ENCODE measurements around the gene PRKG1. TPM values are rescaled to one million over a fixed set of nuclear protein-coding genes. Genes with fewer than 3 reads are reported as not detected.

Gene PRKG1
- total and polyA plus RNA-seq, 2 donors (not counting 1 experiment from before 2014, with no cell fraction given): not detected

- Mint-ChIP-seq H3K4me3 (no peak overlapping the region), H3K9me3 (ENCODE audit: insufficient read depth) (no peaks in the 10 kb centered on the region), H3K27me3 (no peaks in the 10 kb centered on the region), H3K27ac (no peak overlapping the region), H3K4me1 (peaks cover 2% of the 10 kb centered on the region)
- Histone ChIP-seq H3K36me3 (replicated peaks in 1 of 2; ENCODE audit: control extremely low read depth in 1 of 2, control insufficient read depth in 1 of 2, extremely low read depth in 1 of 2, insufficient read depth in 2 of 2, low read length in 1 of 2) (no peaks in the 10 kb centered on the region), H3K79me2 (ENCODE audit: control insufficient read depth, insufficient read depth, low read length) (no peaks in the 10 kb centered on the region), H3K4me3 (ENCODE audit: control extremely low read depth in 1 of 5, extremely low read depth in 1 of 5, insufficient read depth in 1 of 5, low read depth in 2 of 5, low read length in 4 of 5) (no peak overlapping the region), H3K27ac (ENCODE audit: low read length in 2 of 2) (no peak overlapping the region), H3K27me3 (replicated peaks in 1 of 4; ENCODE audit: control extremely low read depth in 1 of 4, control insufficient read depth in 3 of 4, insufficient read depth in 4 of 4, low read length in 3 of 4) (no peaks in the 10 kb centered on the region), H3K4me1 (ENCODE audit: control insufficient read depth in 2 of 2, insufficient read depth in 2 of 2, low read length in 2 of 2) (no peaks in the 10 kb centered on the region), H3K4me2 (replicated peaks; ENCODE audit: low read depth, low read length, poor library complexity, severe bottlenecking) (no peak overlapping the region), H3K9me3 (ENCODE audit: control extremely low read depth in 1 of 3, control insufficient read depth in 2 of 3, insufficient read depth in 1 of 3, low read length in 2 of 3) (no peaks in the 10 kb centered on the region), H4K20me1 (ENCODE audit: control insufficient read depth, insufficient read depth, low read length, poor library complexity, severe bottlenecking) (no peaks in the 10 kb centered on the region), H3K9ac (ENCODE audit: low read length) (no peak overlapping the region), H2AFZ (ENCODE audit: insufficient read depth, low read depth, low read length, poor library complexity, severe bottlenecking) (no peak overlapping the region)
- ChIA-PET CTCF (interaction anchor here (1.4 kb wide), 1 partner anchor 34 kb away, joined by 3 read pairs; no protein-coding TSS in a partner anchor), POLR2A (no interaction called here)
- DNase-seq: no peak
- no peak for ATAC-seq (ENCODE audit: low read depth)
- TF ChIP-seq CTCF (IDR thresholded peaks at IDR 0.05) (no peak), EZH2 (IDR thresholded peaks at IDR 0.05; ENCODE audit: borderline replicate concordance, insufficient read depth, low read depth, low read length, poor library complexity, severe bottlenecking) (no peak)
- intact Hi-C loops (cut with micrococcal nuclease): no loop called here
- no CpG with 5 or more reads among the region's 1 CpG for WGBS (ENCODE audit: insufficient coverage)
Measured at GRCh38 chr10:51421853-51422252, 347.6 kb downstream of the PRKG1 start.

- DNase-seq: peak; percentile 7
- WGBS (ENCODE audit: insufficient coverage): 100% methylated on average over 2 of the region's 6 CpGs
Measured at GRCh38 chr10:51422311-51423120, 348.2 kb downstream of the PRKG1 start.

More at GRCh38 chr10:51422311-51423120, 348.2 kb downstream of the PRKG1 start:
- H3K27ac Mint-ChIP-seq: no peak overlapping the region
- POLR2A ChIA-PET: no interaction called here
- no peaks in the 10 kb centered on the region for H3K36me3 ChIP-seq (replicated peaks in 1 of 2; ENCODE audit: control extremely low read depth in 1 of 2, control insufficient read depth in 1 of 2, extremely low read depth in 1 of 2, insufficient read depth in 2 of 2, low read length in 1 of 2)
- H3K4me1 ChIP-seq (ENCODE audit: control insufficient read depth in 2 of 2, insufficient read depth in 2 of 2, low read length in 2 of 2): no peaks in the 10 kb centered on the region
- no peaks in the 10 kb centered on the region for H3K9me3 ChIP-seq (ENCODE audit: control extremely low read depth in 1 of 3, control insufficient read depth in 2 of 3, insufficient read depth in 1 of 3, low read length in 2 of 3)
- no peak overlapping the region for H3K27ac ChIP-seq (ENCODE audit: low read length in 2 of 2)
- H3K9me3 Mint-ChIP-seq (ENCODE audit: insufficient read depth): no peaks in the 10 kb centered on the region
- ATAC-seq (ENCODE audit: low read depth): no peak
- CTCF ChIA-PET: interaction anchor here (1.4 kb wide), 1 partner anchor 35 kb away, joined by 3 read pairs; no protein-coding TSS in a partner anchor
- intact Hi-C loops (cut with micrococcal nuclease): no loop called here
- no peaks in the 10 kb centered on the region for H3K79me2 ChIP-seq (ENCODE audit: control insufficient read depth, insufficient read depth, low read length)
- no peak overlapping the region for H3K4me3 Mint-ChIP-seq
- H3K4me1 Mint-ChIP-seq: peaks cover 2% of the 10 kb centered on the region
- no peak overlapping the region for H3K4me2 ChIP-seq (replicated peaks; ENCODE audit: low read depth, low read length, poor library complexity, severe bottlenecking)
- no peak overlapping the region for H2AFZ ChIP-seq (ENCODE audit: insufficient read depth, low read depth, low read length, poor library complexity, severe bottlenecking)
- no peaks in the 10 kb centered on the region for H3K27me3 Mint-ChIP-seq
- no peak overlapping the region for H3K4me3 ChIP-seq (ENCODE audit: control extremely low read depth in 1 of 5, extremely low read depth in 1 of 5, insufficient read depth in 1 of 5, low read depth in 2 of 5, low read length in 4 of 5)
- peak; percentile 38 for TF ChIP-seq CTCF (IDR thresholded peaks at IDR 0.05)
- no peak for TF ChIP-seq EZH2 (IDR thresholded peaks at IDR 0.05; ENCODE audit: borderline replicate concordance, insufficient read depth, low read depth, low read length, poor library complexity, severe bottlenecking)
- no peaks in the 10 kb centered on the region for H4K20me1 ChIP-seq (ENCODE audit: control insufficient read depth, insufficient read depth, low read length, poor library complexity, severe bottlenecking)
- H3K9ac ChIP-seq (ENCODE audit: low read length): no peak overlapping the region
- no peaks in the 10 kb centered on the region for H3K27me3 ChIP-seq (replicated peaks in 1 of 4; ENCODE audit: control extremely low read depth in 1 of 4, control insufficient read depth in 3 of 4, insufficient read depth in 4 of 4, low read length in 3 of 4)

Measured in B cell (primary cell).